GM12864 (cell line): ENCODE results near the gene PRLH.
A peak's percentile ranks its signal among the peaks of the same experiment; 100 is the strongest.

Source experiments
- DNase-seq: peaks from one replicate; pipeline ENCODE4 v3.0.0-alpha.2; 2011; ENCODE audit warnings: low read depth
- H3K4me3 ChIP-seq: 2 replicates; pipeline ENCODE4 v1.5.1; 2011; ENCODE audit warnings: mild to moderate bottlenecking, low read depth, low read length, control low read depth
- CTCF ChIP-seq: IDR thresholded peaks from 2 replicates; pipeline ENCODE4 v1.5.1; 2011; ENCODE audit warnings: low read depth, mild to moderate bottlenecking, moderate library complexity, low read length, control low read depth, inconsistent platforms; ENCODE audit errors: missing control alignments

The PRLH gene

DNA sequence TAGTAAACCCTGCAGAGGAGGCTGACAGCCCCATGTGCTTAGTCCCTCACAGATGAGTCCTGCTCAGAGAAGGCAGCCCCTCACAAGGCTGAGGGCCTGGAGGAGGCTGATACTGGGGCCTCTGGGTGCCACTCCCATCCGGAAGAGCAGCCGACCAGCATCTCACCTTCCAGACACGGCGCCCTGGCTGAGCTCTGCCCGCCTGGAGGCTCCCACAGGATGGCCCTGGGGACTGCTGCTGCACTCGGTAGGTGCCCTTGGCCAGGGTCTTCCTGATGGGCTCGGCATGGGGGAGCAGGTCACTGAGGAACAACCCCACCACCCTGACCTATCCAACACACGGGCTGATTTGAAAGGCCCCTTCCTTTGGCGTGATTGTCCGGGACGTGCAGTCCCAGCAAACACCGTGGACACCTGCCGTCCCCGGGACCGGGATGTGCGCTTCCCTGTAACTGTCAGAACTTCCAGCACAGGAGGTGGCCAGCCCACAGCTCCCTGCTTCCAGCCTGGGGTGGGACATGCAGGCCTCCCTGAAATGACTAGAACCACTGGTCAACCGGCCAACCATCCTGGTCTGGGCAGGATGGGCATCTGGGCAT is 40.7 kb upstream of the PRLH start:
- TF ChIP-seq CTCF, result no peak
- H3K4me3 ChIP-seq, result no peak overlapping the region
- no peak for DNase-seq

DNA sequence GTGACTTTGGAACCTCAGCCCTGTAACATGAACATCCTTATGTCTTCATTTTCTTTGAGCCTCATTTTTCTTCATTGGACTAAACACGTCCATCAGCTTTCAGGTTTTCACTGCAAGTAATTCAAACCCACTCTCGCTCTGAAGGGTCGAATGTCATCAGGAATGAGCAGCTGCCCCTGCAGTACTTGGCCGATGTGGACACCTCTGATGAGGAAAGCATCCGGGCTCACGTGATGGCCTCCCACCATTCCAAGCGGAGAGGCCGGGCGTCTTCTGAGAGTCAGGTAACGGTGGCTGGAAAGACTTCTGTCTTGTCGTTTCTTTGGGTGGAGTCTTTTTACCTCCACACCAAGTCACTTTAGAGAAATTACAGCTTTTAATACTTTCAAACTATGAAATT is 39.1 kb upstream of the PRLH start:
- DNase-seq, result no peak
- TF ChIP-seq CTCF, result no peak
- H3K4me3 ChIP-seq, result no peak overlapping the region

GRCh38 chr2:237527766-237528165 is 38.6 kb upstream of the PRLH start:
- DNase-seq, result no peak
- TF ChIP-seq CTCF, result no peak
- no peak overlapping the region for H3K4me3 ChIP-seq

GRCh38 chr2:237529452-237530402 is 36.6 kb upstream of the PRLH start:
- DNase-seq, result peak; percentile 69
- no peak overlapping the region for H3K4me3 ChIP-seq
- no peak for TF ChIP-seq CTCF

DNA sequence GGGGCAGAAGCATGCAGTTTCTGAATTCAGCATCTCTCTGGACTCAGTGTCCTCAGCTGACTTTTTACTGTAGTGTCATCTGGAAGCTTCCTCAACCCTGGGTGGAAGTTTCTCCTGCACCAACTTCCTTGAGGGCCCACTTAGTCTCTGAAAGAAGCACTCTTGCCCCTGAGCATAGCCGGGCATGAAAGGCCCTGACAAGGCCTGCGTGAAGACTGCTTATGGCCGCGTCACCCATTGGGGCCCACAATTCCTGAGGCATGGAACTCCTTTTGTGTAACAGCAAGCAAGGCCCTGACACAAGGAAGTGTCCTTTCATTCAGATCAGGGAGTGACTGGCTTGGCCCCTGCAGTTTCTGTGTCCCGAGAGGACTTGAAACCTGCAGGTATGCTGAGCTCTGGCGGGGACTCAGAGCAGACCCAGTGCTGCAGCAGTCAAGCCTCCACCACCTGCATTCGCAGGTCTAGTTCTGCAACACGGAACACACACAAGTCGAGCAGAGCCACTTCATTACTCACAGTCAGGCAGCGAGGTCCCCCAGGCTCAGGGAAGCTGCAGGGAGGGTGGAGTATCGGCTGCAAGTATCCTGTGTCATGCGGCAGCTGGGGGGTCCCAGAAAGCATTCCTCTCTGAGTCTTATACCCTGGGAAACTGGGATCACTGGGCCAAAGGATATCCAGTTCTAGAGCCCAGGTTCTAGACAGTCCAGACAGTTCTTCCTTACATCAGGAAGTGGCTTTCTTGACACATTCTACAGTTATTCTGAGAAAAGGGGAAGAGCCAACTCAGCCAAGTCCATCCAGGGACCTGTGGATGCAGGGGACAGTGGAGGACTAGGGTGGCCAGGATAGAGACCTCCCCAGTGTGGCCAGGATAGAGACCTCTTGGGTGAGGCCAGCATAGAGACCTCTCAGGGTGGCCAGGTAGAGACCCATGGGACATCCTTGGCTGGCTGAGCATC is 35.6 kb upstream of the PRLH start:
- TF ChIP-seq CTCF, result no peak
- no peak for DNase-seq
- no peak overlapping the region for H3K4me3 ChIP-seq

DNA sequence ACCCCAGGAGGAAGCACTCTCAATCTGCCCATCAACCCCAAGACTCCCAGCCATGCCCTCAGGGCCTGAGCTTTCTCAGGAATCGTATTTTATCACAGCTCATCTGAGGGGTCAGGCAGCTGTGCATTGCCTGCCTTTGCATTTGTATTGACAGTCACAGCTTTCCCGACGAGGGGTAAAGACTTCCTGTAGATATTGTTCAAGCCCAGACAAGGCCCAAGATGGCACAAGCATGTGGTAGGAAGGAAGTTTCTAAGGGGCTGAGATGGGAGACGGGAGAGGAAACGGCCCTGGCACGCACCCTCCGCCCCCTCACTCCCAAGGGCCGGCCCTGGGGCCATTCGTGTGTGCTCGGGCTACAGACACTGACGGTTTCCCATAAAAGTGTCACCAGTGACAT is 34.2 kb upstream of the PRLH start:
- no peak for TF ChIP-seq CTCF
- no peak overlapping the region for H3K4me3 ChIP-seq
- no peak for DNase-seq
